ENCODE results near the gene FKBP1B.
"Not testable (repeated sequence)": the region's sequence is repeated elsewhere in the genome, so short reads cannot be mapped to it uniquely, and the experiment has no call there.

The FKBP1B gene

GRCh38 chr2:24104906-24105305 lies 55.4 kb downstream of the FKBP1B start:
- no peak for DNase-seq

- DNase-seq, result no peak
Observed at GRCh38 chr2:24105816-24106215, 56.3 kb downstream of the FKBP1B start.

GRCh38 chr2:24106786-24107185 lies 57.2 kb downstream of the FKBP1B start:
- no peak for DNase-seq

- DNase-seq, result no peak
Observed at GRCh38 chr2:24107336-24107735, 57.8 kb downstream of the FKBP1B start.

GRCh38 chr2:24109431-24109830 lies 59.9 kb downstream of the FKBP1B start:
- DNase-seq, result not testable (repeated sequence)

- DNase-seq, result no peak
Observed at GRCh38 chr2:24110660-24111303, 61.2 kb downstream of the FKBP1B start.

- no peak for DNase-seq
Observed at GRCh38 chr2:24111407-24111901, 61.9 kb downstream of the FKBP1B start.

Measured in NCI-H1436 (cell line).